Measurements from ENCODE around the gene TSPAN7. TPM values are rescaled to one million over a fixed set of nuclear protein-coding genes. Genes with fewer than 3 reads are reported as not detected.

Gene TSPAN7
- total and polyA plus RNA-seq, 2 donors (not counting 1 experiment from before 2014, with no cell fraction given) = 0.03 TPM; not detected in 1

DNA sequence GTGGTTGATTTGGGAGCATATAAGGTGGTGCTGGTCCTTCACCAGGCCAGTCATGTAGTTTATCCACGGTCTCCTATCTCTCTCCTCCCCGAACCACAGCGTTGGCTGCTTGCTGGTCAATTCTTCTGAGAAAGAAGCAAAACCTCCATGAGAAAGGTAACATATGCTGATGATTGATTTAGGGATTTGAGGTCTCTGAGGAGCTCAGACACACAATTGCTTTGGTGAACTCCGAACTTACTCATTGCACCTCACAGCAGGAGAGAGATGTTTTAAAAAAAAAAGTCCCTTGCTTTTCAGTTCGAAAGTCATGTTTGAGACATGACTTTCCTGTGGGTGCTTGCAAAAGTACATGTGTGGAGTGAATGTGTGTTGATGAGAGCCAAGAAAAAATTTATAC is 100.2 kb downstream of the TSPAN7 start:
- TF ChIP-seq, protein P1, sequence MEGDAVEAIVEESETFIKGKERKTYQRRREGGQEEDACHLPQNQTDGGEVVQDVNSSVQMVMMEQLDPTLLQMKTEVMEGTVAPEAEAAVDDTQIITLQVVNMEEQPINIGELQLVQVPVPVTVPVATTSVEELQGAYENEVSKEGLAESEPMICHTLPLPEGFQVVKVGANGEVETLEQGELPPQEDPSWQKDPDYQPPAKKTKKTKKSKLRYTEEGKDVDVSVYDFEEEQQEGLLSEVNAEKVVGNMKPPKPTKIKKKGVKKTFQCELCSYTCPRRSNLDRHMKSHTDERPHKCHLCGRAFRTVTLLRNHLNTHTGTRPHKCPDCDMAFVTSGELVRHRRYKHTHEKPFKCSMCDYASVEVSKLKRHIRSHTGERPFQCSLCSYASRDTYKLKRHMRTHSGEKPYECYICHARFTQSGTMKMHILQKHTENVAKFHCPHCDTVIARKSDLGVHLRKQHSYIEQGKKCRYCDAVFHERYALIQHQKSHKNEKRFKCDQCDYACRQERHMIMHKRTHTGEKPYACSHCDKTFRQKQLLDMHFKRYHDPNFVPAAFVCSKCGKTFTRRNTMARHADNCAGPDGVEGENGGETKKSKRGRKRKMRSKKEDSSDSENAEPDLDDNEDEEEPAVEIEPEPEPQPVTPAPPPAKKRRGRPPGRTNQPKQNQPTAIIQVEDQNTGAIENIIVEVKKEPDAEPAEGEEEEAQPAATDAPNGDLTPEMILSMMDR (conservative IDR thresholded peaks at IDR 0.05 in 1 of 2, IDR thresholded peaks at IDR 0.05 in 1 of 2; ENCODE audit: low read depth in 1 of 2, low read length in 2 of 2) = no peak
- no peak for TF ChIP-seq EZH2 (IDR thresholded peaks at IDR 0.05; ENCODE audit: low read length, missing control alignments)
- no peaks in the 10 kb centered on the region for H3K27me3 ChIP-seq (ENCODE audit: control insufficient read depth, insufficient read depth, low read length)
- no peak overlapping the region for H3K4me3 ChIP-seq (replicated peaks in 1 of 4; ENCODE audit: control extremely low read depth in 1 of 4, insufficient read depth in 1 of 4, low read depth in 3 of 4, low read length in 4 of 4)

DNA sequence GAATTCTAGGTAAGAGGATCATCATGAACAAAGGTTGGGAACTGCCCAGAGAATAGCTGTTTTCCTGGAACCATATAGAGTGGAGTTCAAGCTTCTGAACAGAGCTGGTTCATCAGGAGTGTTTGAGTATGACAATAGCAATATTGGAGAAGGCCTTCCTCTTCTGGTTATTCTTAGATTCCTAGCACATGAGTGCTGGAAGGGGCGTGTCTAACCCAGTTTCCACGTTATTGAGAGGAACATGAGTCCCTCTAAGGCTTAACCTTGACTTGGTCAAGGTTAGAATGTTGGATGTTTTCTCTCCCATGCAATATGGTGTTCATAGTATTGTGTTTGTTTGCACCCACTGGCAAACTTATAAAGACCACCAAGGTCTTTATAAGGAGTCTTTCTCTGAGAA is 101.3 kb downstream of the TSPAN7 start:
- Histone ChIP-seq H3K4me3 (replicated peaks in 1 of 4; ENCODE audit: control extremely low read depth in 1 of 4, insufficient read depth in 1 of 4, low read depth in 3 of 4, low read length in 4 of 4) (no peak overlapping the region), H2AFZ (ENCODE audit: low read length) (no peak overlapping the region), H3K4me1 (ENCODE audit: control insufficient read depth, extremely low read depth, insufficient read depth, low read length) (no peaks in the 10 kb centered on the region), H3K36me3 (ENCODE audit: control insufficient read depth, insufficient read depth, low read length) (no peaks in the 10 kb centered on the region), H3K9ac (ENCODE audit: insufficient read depth, low read length) (no peak overlapping the region), H3K4me2 (ENCODE audit: extremely low read depth, insufficient read depth, low read length) (no peak overlapping the region), H3K9me3 (ENCODE audit: control insufficient read depth, insufficient read depth, low read depth, low read length) (no peaks in the 10 kb centered on the region), H4K20me1 (ENCODE audit: control insufficient read depth, extremely low read depth, insufficient read depth, low read length) (no peaks in the 10 kb centered on the region), H3K27me3 (ENCODE audit: control insufficient read depth, insufficient read depth, low read length) (no peaks in the 10 kb centered on the region), H3K27ac (ENCODE audit: insufficient read depth, low read length) (no peak overlapping the region), H3K79me2 (ENCODE audit: control insufficient read depth, insufficient read depth, low read length) (no peaks in the 10 kb centered on the region)
- TF ChIP-seq EZH2 (IDR thresholded peaks at IDR 0.05; ENCODE audit: low read length, missing control alignments) = no peak
- TF ChIP-seq, protein P1 (conservative IDR thresholded peaks at IDR 0.05 in 1 of 2, IDR thresholded peaks at IDR 0.05 in 1 of 2; ENCODE audit: low read depth in 1 of 2, low read length in 2 of 2) = no peak
- no peak for DNase-seq (ENCODE audit: low read depth in 2 of 2)

More for the DNA sequence above, 100.2 kb downstream of the TSPAN7 start:
- no peaks in the 10 kb centered on the region for H4K20me1 ChIP-seq (ENCODE audit: control insufficient read depth, extremely low read depth, insufficient read depth, low read length)
- H3K79me2 ChIP-seq (ENCODE audit: control insufficient read depth, insufficient read depth, low read length) = no peaks in the 10 kb centered on the region
- no peaks in the 10 kb centered on the region for H3K36me3 ChIP-seq (ENCODE audit: control insufficient read depth, insufficient read depth, low read length)
- no peaks in the 10 kb centered on the region for H3K9me3 ChIP-seq (ENCODE audit: control insufficient read depth, insufficient read depth, low read depth, low read length)
- no peak for DNase-seq (ENCODE audit: low read depth in 2 of 2)
- no peak overlapping the region for H3K27ac ChIP-seq (ENCODE audit: insufficient read depth, low read length)
- no peaks in the 10 kb centered on the region for H3K4me1 ChIP-seq (ENCODE audit: control insufficient read depth, extremely low read depth, insufficient read depth, low read length)
- H3K4me2 ChIP-seq (ENCODE audit: extremely low read depth, insufficient read depth, low read length) = no peak overlapping the region
- no peak overlapping the region for H2AFZ ChIP-seq (ENCODE audit: low read length)
- H3K9ac ChIP-seq (ENCODE audit: insufficient read depth, low read length) = no peak overlapping the region

GRCh38 chrX:38664285-38664684 is 102.9 kb downstream of the TSPAN7 start:
- Histone ChIP-seq H3K27me3 (ENCODE audit: control insufficient read depth, insufficient read depth, low read length) (no peaks in the 10 kb centered on the region), H3K36me3 (ENCODE audit: control insufficient read depth, insufficient read depth, low read length) (no peaks in the 10 kb centered on the region), H3K79me2 (ENCODE audit: control insufficient read depth, insufficient read depth, low read length) (no peaks in the 10 kb centered on the region), H3K4me1 (ENCODE audit: control insufficient read depth, extremely low read depth, insufficient read depth, low read length) (no peaks in the 10 kb centered on the region), H3K4me2 (ENCODE audit: extremely low read depth, insufficient read depth, low read length) (no peak overlapping the region), H3K27ac (ENCODE audit: insufficient read depth, low read length) (no peak overlapping the region), H3K9ac (ENCODE audit: insufficient read depth, low read length) (no peak overlapping the region), H3K4me3 (replicated peaks in 1 of 4; ENCODE audit: control extremely low read depth in 1 of 4, insufficient read depth in 1 of 4, low read depth in 3 of 4, low read length in 4 of 4) (no peak overlapping the region), H2AFZ (ENCODE audit: low read length) (no peak overlapping the region), H3K9me3 (ENCODE audit: control insufficient read depth, insufficient read depth, low read depth, low read length) (no peaks in the 10 kb centered on the region), H4K20me1 (ENCODE audit: control insufficient read depth, extremely low read depth, insufficient read depth, low read length) (no peaks in the 10 kb centered on the region)
- DNase-seq (ENCODE audit: low read depth in 2 of 2) = peak; percentile 29 to 55
- TF ChIP-seq, protein P1 (conservative IDR thresholded peaks at IDR 0.05 in 1 of 2, IDR thresholded peaks at IDR 0.05 in 1 of 2; ENCODE audit: low read depth in 1 of 2, low read length in 2 of 2) = peak; percentile 32 to 48
- TF ChIP-seq EZH2 (IDR thresholded peaks at IDR 0.05; ENCODE audit: low read length, missing control alignments) = no peak
